K562 (cell line): ENCODE results near the gene PKD1. TPM values are rescaled to one million over a fixed set of nuclear protein-coding genes. Genes with fewer than 3 reads are reported as not detected.

Source experiments
- ATAC-seq: fragments of 200-7000 bp; cut with Tn5 transposase; 3 replicates; pipeline ENCODE4 v1.9.1; 2020; ENCODE audit warnings: moderate library complexity
- BruUV-seq: library from RNA; stranded (reverse); fragments of 400-500 nt; replicated peaks from 2 replicates; lab custom pipeline; 2021; lab: Mats Ljungman, UMichigan
- CTCF ChIA-PET: fragments of 300-600 bp; formaldehyde crosslinking; extraction: SDS; loops from one replicate; lab custom pipeline; 2021; ENCODE audit warnings: low intra/inter-chr PET ratio; lab: Yijun Ruan, JAX
- POLR2A ChIA-PET: fragments of 300-600, 350-650 bp; sonication (Branson Sonifier 250); formaldehyde crosslinking; extraction: SDS; loops from one replicate; lab custom pipeline; 2021; ENCODE audit warnings: antibody characterized with exemption, inconsistent platforms; lab: Yijun Ruan, JAX
- DNase-seq, 4 experiments: peaks; one replicate each; pipeline versions ENCODE4 v3.0.0 to v3.0.0-alpha.2; 2011 to 2018; ENCODE audit warnings: low spot score in 3 of 4, mixed read lengths in 3 of 4; ENCODE audit errors: extremely low read depth in 1 of 4
- FAIRE-seq: peaks from 2 replicates; lab custom pipeline; 2011; peaks lifted over from hg19 to GRCh38; lab: Jason Lieb, UNC
- H2AFZ ChIP-seq: 2 replicates; pipeline ENCODE4 v1.6.0; 2011; ENCODE audit warnings: low read depth, low read length, control low read depth, inconsistent platforms
- H3K27ac ChIP-seq: fragments of 200-600 bp; 3 replicates; pipeline ENCODE4 v1.8.0; 2011; ENCODE audit warnings: low read depth, mild to moderate bottlenecking, control low read depth, inconsistent platforms, low read length, moderate library complexity, mixed read lengths; ENCODE audit errors: extremely low read depth
- H3K27me3 ChIP-seq, 2 experiments: fragments of 300-600 bp in 1 of 2; 2 replicates in 1 of 2; 3 replicates in 1 of 2; pipeline versions ENCODE4 v1.6.0 to v1.8.0; 2011; ENCODE audit warnings: inconsistent platforms in 2 of 2, low read length in 2 of 2, mild to moderate bottlenecking in 1 of 2, mixed read lengths in 1 of 2, moderate library complexity in 1 of 2; ENCODE audit not compliant: control insufficient read depth in 2 of 2, insufficient read depth in 2 of 2
- H3K36me3 ChIP-seq: fragments of 300-600 bp; 3 replicates; pipeline ENCODE4 v1.8.0; 2011; ENCODE audit warnings: mild to moderate bottlenecking, low read length, inconsistent platforms; ENCODE audit not compliant: control insufficient read depth, insufficient read depth
- H3K4me1 ChIP-seq, 2 experiments: fragments of 200-600 bp in 1 of 2; replicated peaks in 1 of 2; 2 replicates in 1 of 2; 3 replicates in 1 of 2; pipeline versions ENCODE4 v1.5.1 to v1.8.0; 2011; ENCODE audit warnings: inconsistent platforms in 2 of 2, low read length in 2 of 2, mild to moderate bottlenecking in 1 of 2, mixed read lengths in 1 of 2, moderate library complexity in 1 of 2; ENCODE audit not compliant: control insufficient read depth in 2 of 2, insufficient read depth in 2 of 2
- H3K4me2 ChIP-seq: 2 replicates; pipeline ENCODE4 v1.6.1; 2011; ENCODE audit warnings: low read length, control low read depth, inconsistent platforms, mixed read lengths; ENCODE audit not compliant: insufficient read depth
- H3K4me3 ChIP-seq: fragments of 200-600 bp; sonication (generic), shearing (Covaris generic); 2 replicates; pipeline ENCODE4 v1.5.1; 2016; ENCODE audit warnings: control low read depth, inconsistent platforms
- H3K79me2 ChIP-seq: fragments of 200-600 bp; 3 replicates; pipeline ENCODE4 v1.8.0; 2011; ENCODE audit warnings: low read length, inconsistent platforms; ENCODE audit not compliant: control insufficient read depth, insufficient read depth
- H3K9ac ChIP-seq, 2 experiments: 2 replicates each; pipeline versions ENCODE4 v1.6.0 to v1.6.1; 2011; ENCODE audit warnings: low read depth in 2 of 2, low read length in 2 of 2, control low read depth in 1 of 2, inconsistent platforms in 1 of 2, mild to moderate bottlenecking in 1 of 2, mixed read lengths in 1 of 2; ENCODE audit not compliant: insufficient read depth in 1 of 2
- H3K9me1 ChIP-seq: one replicate; pipeline ENCODE4 v1.6.0; 2011; ENCODE audit warnings: inconsistent platforms, mild to moderate bottlenecking, low read length, moderate library complexity; ENCODE audit not compliant: control insufficient read depth, insufficient read depth
- H3K9me3 ChIP-seq: replicated peaks from 2 replicates; pipeline ENCODE4 v1.5.1; 2011; ENCODE audit warnings: low read depth, low read length, inconsistent platforms; ENCODE audit not compliant: control insufficient read depth, insufficient read depth
- H4K20me1 ChIP-seq: replicated peaks from 2 replicates; pipeline ENCODE4 v1.6.1; 2011; ENCODE audit warnings: low read length, inconsistent platforms, mixed read lengths; ENCODE audit not compliant: control insufficient read depth, insufficient read depth
- EP400 ChIP-seq: fragments of 450-650 bp; IDR thresholded peaks from 2 replicates; pipeline ENCODE4 v1.6.1; 2017; ENCODE audit warnings: antibody characterized with exemption, mild to moderate bottlenecking, moderate library complexity
- ERF ChIP-seq: fragments of 450-650 bp; formaldehyde crosslinking; IDR thresholded peaks from 2 replicates; pipeline ENCODE4 v1.4.0; 2020; ENCODE audit warnings: mild to moderate bottlenecking, mixed read lengths
- ESRRA ChIP-seq: fragments of 450-650 bp; IDR thresholded peaks from 2 replicates; pipeline ENCODE4 v1.6.1; 2014; ENCODE audit warnings: low read depth, mild to moderate bottlenecking, moderate library complexity, borderline replicate concordance
- POLR2G ChIP-seq: fragments of 200-400 bp; formaldehyde crosslinking; IDR thresholded peaks from 2 replicates; pipeline ENCODE4 v1.6.1; 2017; ENCODE audit warnings: low read depth, mild to moderate bottlenecking, antibody characterized with exemption, low read length, moderate library complexity
- XRCC3 ChIP-seq: fragments of 450-650 bp; IDR thresholded peaks from 2 replicates; pipeline ENCODE4 v1.6.1; 2017; ENCODE audit warnings: mild to moderate bottlenecking, moderate library complexity
- ZNF764 ChIP-seq: fragments of 250-450 bp; sonication (Bioruptor Pico); IDR thresholded peaks from 2 replicates; pipeline ENCODE4 v1.4.0; 2020; ENCODE audit warnings: low read depth, mild to moderate bottlenecking, moderate library complexity
- WGBS: fragments of 100-300 bp; shearing (Covaris generic); methylation state at CpG from one replicate; pipeline ENCODE4 v1.1.6; 2016; ENCODE audit warnings: low coverage, mixed read lengths; ENCODE audit not compliant: insufficient coverage; ENCODE audit errors: missing lambda C conversion rate; 5-methylcytosine and 5-hydroxymethylcytosine counted together
- in situ Hi-C: fragments of 300-500 bp; cut with MboI; formaldehyde crosslinking; loops from 4 replicates; pipeline ENCODE4 v1.15.0; 2018; ENCODE audit warnings: inconsistent platforms, mixed read lengths
- intact Hi-C: fragments of 100-400 bp; cut with micrococcal nuclease; formaldehyde crosslinking; loops from 2 replicates; pipeline ENCODE4 v1.14.2; 2022
- polyA plus RNA-seq, 8 experiments: library from polyadenylated mRNA; depleted of rRNA in 4 of 8; stranded (reverse) in 5 of 8; unstranded in 3 of 8; fragments of >200 nt; fragmentation: Nextera tagmentation in 2 of 8; fragmentation: Illumina TruSeq in 1 of 8; extraction: Ambion mirVana in 2 of 8; extraction: Trizol in 1 of 8; gene quantifications; 2 replicates each; pipeline versions ENCODE4 v1.2.1 to v1.2.3, GENCODE V29; 2011 to 2014; ENCODE audit warnings: inconsistent platforms in 1 of 8, missing spikeins in 1 of 8
- total RNA-seq, 7 experiments: library from RNA; depleted of rRNA in 6 of 7; stranded (reverse); fragments of >200 nt in 6 of 7; fragmentation: Illumina TruSeq in 2 of 7; extraction: Trizol in 2 of 7; gene quantifications; 2 replicates each; pipeline versions ENCODE4 v1.2.1 to v1.2.3, GENCODE V29; 2011 to 2021; ENCODE audit warnings: low replicate concordance in 1 of 7
- TF ChIP-seq, protein P1 (sequence below): fragments of 150-350 bp; conservative IDR thresholded peaks from 2 replicates; pipeline ENCODE4 v1.6.1; 2014; ENCODE audit warnings: low read length
- TF ChIP-seq, protein P2 (sequence below): IDR thresholded peaks from 3 replicates; pipeline ENCODE4 v1.6.1; 2011; ENCODE audit warnings: borderline replicate concordance, mild to moderate bottlenecking; ENCODE audit not compliant: insufficient read length, insufficient read depth

Gene PKD1
- total and polyA plus RNA-seq, 9 of the 15 experiments (the other 6 are each of a cell fraction or from before 2014, with no cell fraction given) = 0.23 to 93.5 (median 12.6) TPM

- CTCF ChIA-PET = interaction anchor here (1.1 kb wide), 1 partner anchor 100 kb away, joined by 4 read pairs; no protein-coding TSS in a partner anchor
- H2AFZ ChIP-seq = no peak overlapping the region
- peak; percentile 40 for TF ChIP-seq POLR2G
- TF ChIP-seq, protein P1, sequence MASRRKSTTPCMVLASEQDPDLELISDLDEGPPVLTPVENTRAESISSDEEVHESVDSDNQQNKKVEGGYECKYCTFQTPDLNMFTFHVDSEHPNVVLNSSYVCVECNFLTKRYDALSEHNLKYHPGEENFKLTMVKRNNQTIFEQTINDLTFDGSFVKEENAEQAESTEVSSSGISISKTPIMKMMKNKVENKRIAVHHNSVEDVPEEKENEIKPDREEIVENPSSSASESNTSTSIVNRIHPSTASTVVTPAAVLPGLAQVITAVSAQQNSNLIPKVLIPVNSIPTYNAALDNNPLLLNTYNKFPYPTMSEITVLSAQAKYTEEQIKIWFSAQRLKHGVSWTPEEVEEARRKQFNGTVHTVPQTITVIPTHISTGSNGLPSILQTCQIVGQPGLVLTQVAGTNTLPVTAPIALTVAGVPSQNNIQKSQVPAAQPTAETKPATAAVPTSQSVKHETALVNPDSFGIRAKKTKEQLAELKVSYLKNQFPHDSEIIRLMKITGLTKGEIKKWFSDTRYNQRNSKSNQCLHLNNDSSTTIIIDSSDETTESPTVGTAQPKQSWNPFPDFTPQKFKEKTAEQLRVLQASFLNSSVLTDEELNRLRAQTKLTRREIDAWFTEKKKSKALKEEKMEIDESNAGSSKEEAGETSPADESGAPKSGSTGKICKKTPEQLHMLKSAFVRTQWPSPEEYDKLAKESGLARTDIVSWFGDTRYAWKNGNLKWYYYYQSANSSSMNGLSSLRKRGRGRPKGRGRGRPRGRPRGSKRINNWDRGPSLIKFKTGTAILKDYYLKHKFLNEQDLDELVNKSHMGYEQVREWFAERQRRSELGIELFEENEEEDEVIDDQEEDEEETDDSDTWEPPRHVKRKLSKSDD = no peak
- TF ChIP-seq ZNF764 (CRISPR knock-in tag) = no peak
- TF ChIP-seq XRCC3 = no peak
- TF ChIP-seq, protein P2, sequence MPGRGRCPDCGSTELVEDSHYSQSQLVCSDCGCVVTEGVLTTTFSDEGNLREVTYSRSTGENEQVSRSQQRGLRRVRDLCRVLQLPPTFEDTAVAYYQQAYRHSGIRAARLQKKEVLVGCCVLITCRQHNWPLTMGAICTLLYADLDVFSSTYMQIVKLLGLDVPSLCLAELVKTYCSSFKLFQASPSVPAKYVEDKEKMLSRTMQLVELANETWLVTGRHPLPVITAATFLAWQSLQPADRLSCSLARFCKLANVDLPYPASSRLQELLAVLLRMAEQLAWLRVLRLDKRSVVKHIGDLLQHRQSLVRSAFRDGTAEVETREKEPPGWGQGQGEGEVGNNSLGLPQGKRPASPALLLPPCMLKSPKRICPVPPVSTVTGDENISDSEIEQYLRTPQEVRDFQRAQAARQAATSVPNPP = no peak
- no peak for TF ChIP-seq ERF
- no peak for TF ChIP-seq ESRRA
- TF ChIP-seq EP400 = no peak
- BruUV-seq = no TSS peak
- in situ Hi-C loops (no loop called here), intact Hi-C loops (no loop called here)
- POLR2A ChIA-PET = no interaction called here
- H3K9me1 ChIP-seq = no peaks in the 10 kb centered on the region
- H3K4me3 ChIP-seq = no peak overlapping the region
- WGBS = 81% methylated on average over 7 of the region's 24 CpGs
- no peaks in the 10 kb centered on the region for H4K20me1 ChIP-seq
- peak overlapping the region in 1 of 2 experiments; percentile 48; a peak in 1 of 4 replicates for H3K9ac ChIP-seq
- no peak overlapping the region for H3K27ac ChIP-seq
- DNase-seq = no peak
- H3K4me2 ChIP-seq = no peak overlapping the region
- no peaks in the 10 kb centered on the region for H3K79me2 ChIP-seq
- no peak for FAIRE-seq
- no peaks in the 10 kb centered on the region for H3K27me3 ChIP-seq
- H3K9me3 ChIP-seq = no peaks in the 10 kb centered on the region
- no peak for ATAC-seq
- H3K36me3 ChIP-seq = peaks cover 29% of the 10 kb centered on the region; the same call in 1 of the 3 replicates
- H3K4me1 ChIP-seq = peaks cover 5 to 91% of the 10 kb centered on the region in 2 experiments; a peak in 3 of 5 replicates
Measured at GRCh38 chr16:2040041-2040786, 95.5 kb downstream of the PKD1 start.
